GM21786 (cell line): ENCODE measurements around the gene FMN2.

Experiments used
- ATAC-seq: cut with Tn5 transposase; IDR thresholded peaks from one replicate; pipeline ENCODE4 v1.9.1; 2021; ENCODE audit not compliant: unreplicated experiment

FMN2 gene

DNA sequence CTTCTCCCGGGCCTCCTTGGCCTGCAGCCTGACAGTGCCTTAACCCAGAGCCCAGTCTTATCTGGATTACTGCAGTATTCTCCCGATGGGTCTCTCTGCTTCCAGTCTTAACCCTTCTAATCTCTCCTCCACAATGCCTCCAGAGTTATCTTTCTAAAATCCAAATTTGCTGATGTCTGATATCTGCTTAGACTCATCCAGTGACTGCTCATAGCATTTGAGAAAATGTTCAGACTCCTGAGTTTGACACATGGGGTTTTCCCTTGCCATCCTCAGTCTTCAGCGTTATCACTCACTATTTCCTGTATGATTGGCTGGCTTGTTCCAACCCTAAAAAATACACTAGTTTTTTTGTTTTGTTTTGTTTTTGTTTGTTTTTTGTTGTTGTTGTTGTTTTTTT is 102.0 kb downstream of the FMN2 start:
- no peak for ATAC-seq

DNA sequence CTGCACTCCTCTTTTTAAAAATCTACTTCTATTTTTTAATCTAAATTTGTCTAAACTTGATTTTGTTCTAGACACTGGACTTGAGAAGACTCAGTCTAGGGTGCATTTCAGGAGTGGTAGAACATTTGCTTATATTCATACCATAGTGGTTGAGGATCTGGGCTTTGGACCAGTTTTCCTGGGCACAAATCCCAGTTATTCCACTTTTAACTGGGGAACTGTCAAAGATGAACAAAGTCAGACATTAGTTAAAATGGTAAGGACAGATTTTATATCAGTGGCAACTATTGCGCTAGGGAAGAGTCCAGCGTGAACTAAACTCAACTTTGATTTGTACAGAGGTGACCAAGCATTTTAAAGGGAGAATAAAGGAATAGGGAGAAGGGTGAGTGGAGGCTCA is 102.4 kb downstream of the FMN2 start:
- ATAC-seq, result no peak

DNA sequence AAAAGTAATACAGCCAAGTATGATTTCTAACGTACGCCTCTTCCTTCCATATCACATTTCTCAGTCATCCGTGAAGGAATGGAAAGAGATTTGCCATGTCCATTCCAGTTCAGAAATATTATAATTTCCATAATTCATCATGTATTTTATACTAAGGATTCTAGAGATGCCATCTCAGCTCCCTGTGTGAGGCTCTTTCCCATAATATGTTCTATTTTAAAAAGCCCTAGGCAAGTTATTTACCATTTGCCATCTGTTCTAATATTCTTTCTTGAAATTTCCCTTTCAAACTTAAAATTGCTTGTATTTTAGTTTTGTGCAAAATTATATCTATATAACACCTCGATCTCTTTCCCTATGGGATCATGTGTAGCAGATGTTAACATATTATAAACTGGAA is 106.7 kb downstream of the FMN2 start:
- no peak for ATAC-seq

DNA sequence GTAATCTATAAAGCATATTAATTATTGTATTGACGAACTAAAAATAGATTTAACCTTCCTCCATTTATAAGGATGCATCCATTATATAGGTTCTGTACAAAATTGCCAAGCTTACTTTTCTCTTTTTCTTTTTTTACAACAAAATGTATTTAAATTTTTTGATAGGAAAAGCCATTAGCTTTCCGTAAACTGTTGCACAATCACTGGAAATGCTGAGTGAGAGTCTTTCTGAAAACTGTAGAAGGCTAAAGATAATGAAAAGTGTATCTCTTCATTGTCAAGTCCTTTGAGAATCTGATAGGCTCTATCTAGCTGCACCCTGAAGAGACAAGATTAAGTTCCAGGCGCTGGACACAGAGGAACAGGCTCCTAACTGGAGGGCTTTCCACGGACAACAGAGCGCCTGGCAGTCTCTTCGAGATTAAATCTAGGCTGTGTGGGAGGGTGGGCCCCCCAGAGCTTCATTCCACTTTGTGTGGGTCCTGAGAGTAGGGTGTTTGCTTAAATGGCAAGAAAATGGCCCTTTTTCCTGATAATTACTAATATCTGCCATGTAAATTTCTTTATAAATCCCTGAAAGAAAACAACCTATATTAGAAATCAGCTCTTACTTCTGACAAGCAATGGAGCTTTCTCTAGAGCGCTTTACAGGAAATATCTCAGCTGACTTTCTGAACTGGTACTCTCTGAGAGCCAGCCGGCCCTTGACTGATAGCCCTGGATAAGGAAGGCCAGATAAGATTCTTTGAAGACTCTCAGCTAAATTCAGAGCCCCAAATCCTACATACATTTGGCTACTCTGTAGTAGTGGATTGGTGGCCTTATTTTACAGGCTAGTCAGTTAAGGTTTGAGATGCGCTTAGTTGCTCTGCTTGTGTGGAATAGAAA is 108.3 kb downstream of the FMN2 start:
- no peak for ATAC-seq

DNA sequence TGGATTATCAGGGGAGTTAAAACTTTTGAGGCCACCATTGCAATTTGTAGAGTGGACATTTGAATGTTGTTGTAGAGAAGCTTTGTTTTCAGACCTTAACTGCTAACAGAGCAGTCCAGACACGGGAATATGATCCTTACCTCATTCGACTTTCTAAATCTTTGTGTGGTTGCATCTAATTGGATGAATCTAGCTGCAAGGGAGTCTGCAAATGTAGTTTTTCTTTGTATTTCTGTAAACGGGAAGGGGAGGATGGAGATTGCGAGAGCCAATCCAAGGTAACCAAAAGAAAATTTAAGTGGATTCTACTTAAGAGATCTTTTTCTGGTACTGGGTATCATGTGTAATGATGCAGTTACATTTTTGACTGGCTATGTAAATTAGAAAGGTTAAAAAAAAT is 110.2 kb downstream of the FMN2 start:
- ATAC-seq, result no peak

DNA sequence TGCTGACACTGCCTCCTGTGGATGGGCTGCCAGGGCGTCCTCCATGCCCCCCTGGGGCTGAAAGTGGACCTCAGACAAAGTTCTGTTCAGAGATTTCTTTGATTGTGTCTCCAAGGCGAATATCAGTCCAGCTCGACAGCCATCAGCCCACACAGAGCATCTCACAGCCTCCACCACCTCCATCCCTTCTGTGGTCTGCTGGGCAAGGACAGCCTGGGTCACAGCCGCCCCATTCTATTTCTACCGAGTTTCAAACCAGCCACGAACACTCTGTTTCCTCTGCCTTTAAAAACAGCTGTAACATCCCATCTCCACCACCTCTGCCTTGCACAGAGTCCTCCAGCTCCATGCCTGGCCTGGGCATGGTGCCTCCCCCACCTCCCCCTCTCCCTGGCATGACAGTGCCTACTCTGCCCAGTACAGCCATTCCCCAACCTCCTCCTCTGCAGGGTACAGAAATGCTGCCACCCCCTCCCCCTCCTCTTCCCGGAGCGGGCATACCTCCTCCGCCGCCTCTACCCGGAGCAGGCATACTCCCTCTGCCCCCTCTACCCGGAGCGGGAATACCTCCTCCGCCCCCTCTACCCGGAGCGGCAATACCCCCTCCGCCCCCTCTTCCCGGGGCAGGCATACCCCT is 115.5 kb downstream of the FMN2 start:
- no peak for ATAC-seq

DNA sequence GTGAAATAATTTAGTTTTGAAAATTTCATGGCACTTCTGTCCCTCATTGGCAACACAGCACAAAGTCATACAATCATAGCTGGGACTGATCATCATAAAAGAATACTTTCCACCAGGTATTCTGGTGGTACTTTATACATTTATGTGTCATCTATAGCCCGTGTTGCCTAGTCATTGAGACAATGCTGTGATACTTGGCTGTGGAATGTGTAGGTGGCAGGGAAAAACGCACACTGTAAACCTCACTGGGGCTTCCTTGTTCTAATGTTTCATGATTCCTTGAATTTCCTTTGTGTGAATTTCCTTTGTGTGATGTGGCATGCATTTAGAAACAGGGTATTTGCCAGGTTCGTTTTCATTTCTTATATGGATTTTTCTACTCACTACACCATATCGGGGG is 118.3 kb downstream of the FMN2 start:
- ATAC-seq, result no peak

DNA sequence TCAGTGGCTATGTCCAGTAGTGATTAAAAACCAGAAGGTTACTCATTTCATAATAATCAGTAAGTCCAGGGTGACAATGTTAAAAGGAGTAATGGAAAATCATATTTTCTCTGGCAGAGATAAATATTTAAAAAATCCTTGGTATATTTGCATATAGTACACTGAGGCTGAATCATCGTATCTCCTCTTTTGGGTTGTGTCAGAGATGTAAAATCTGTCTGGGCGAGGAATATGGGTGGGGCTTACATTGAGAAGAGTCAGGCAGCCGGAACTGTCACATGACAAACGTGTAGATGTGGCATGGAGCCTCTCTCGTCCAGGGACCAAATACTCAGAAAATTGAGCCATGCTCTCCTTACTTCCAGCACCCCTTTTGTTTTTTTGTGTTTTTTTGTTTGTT is 120.9 kb downstream of the FMN2 start:
- no peak for ATAC-seq

DNA sequence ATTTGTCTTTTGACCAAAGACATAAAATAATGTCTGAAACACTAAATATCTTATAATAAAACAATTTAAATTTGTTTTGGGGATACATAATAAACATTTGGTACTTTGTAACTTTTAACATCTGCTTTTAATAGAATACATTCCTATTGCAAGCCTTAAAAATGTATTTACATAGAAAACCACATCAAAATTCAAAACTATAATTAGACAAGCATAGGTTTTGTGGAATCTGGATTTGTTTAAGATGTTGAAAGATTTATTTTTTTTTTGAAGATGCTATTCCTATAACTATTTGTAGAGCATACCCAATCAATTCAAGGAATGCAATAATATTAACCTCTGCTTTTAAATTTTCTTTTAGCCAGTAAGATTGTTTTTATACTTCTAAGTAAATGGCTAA is 125.7 kb downstream of the FMN2 start:
- no peak for ATAC-seq

DNA sequence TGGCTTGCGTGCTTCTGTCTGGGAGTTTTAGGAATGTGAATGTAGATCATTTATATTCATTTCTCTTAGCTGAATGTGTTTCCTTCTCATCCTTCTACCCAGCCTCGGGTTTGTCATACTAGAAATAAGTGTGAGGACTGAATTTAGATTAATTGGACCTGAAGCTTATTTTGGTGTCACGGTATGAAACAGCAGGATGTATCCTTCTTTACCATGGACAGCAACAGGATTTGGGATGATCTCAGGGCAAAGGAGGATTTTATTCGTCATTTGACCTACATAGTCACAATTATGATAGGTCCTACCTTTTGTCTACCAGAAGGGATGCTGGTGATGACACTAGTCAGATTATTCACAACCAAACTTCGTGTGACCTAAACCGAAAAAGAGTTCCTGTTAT is 127.4 kb downstream of the FMN2 start:
- no peak for ATAC-seq

DNA sequence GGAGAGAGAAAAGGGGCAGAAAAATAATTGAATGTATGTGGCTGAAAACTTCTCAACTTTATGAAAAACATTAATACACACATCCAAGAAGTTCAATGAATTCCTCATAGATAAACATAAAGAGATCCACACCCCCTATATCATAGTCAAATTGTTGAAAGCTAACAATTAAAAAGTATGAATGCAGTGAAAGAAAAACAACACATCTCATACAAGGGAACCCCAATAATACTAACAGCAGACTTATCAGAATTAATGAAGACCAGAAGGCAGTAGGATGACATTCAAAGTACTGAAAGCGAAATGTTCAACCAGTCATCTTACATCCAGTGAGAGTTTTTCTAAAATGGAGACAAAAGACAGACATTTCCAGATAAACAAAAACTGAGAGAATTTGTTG is 134.4 kb downstream of the FMN2 start:
- no peak for ATAC-seq

DNA sequence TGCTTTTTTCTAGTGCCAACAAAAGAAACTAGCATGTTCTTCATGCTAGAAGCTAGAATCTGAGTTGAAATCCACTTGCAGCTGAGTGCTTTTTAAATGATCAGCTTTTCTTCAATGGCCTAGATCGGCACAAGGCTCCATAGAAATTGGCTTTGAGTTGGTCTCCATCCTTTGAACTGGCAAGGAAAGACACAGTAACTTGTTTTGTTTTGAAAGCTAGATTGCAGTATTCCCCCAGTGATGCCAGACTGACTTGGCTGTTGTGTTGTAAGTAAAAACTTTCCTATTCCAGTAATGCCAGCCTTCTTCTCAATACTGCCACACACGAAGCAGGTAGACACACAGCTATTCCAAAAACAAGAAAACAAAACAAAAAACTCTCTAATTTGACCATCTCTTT is 139.1 kb downstream of the FMN2 start:
- no peak for ATAC-seq

DNA sequence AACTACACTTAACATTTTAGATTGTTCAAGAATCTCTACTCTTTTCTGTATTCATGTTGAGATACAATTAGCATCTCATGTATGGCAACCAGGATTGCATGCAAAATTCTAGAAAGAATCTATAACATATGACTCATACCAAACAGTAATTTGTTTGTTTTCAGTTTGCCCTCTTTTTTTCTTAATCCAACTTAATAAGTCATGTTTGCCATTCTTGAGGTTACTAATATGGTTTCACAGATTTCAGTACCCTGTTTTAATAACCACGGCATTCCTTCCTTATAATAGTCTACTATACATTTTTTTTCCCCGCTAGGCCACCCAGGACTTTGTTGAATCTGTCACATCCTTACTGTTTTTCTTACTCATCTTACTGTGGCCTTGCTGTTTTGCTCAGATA is 140.8 kb downstream of the FMN2 start:
- no peak for ATAC-seq

DNA sequence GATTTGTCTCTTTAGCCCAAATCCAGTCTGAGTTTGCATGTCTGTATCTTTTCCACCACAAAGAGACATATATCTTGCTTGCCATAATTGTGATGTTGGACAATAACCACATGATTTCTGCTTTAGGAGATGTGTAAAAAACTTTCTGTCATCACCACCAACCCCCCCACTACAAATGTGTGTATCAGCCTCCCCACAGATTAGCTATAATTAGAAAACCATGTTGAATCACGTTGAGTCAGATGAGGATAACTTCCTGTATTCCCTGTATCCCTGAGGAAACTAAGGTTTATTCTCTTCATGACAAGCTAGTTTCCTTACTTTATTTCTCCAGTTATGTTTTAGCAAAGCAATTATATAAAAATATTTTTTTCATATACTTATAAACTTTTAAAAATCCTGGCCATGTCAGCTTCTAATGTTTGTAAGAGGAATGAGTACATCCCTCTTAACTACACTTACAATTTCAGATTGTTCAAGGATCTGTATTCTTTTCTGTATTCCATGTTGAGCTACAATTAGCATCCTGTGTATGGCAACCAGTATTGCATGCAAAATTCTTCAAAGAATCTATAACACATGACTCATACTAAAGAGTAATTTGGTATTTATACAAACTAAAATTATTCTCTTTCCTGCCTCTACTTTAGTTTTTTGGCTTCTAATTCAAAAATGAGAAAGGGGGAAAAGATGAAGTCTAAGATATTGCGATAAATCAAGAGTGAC is 143.0 kb downstream of the FMN2 start:
- no peak for ATAC-seq

DNA sequence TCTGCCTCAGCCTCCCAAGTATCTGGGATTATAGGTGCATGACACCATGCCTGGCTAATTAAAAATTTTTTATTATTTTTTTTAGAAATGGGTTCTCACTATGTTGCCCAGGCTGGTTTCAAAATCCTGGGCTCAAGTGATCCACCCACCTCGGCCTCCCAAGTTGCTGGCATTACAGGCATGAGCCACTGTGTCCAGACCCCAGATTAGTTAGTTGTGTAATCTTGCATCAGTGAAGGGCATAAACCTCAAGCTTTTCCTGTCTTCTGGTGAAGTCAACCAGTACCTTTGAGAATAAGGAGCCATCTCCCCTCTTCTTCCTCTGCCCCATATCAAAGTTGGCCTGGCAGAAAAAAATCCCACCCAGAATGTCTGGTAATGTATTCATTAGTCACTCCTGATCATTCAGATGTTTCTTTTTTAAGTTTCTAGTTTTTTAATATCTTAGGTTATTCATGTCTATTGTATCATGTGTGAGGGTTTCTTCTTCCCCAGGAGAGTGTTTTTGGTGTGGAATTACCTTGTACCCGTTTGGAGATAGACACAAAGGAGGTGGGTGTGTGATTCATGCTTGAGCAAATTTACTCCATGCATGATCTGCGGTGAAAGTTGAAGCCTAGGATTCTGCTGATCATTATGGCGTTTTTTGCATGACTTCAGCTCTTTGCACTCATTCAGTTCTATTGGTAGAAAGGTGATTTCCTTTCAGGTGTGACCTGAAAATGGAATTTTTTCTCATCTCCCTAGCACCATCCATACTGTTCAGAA is 144.0 kb downstream of the FMN2 start:
- no peak for ATAC-seq

DNA sequence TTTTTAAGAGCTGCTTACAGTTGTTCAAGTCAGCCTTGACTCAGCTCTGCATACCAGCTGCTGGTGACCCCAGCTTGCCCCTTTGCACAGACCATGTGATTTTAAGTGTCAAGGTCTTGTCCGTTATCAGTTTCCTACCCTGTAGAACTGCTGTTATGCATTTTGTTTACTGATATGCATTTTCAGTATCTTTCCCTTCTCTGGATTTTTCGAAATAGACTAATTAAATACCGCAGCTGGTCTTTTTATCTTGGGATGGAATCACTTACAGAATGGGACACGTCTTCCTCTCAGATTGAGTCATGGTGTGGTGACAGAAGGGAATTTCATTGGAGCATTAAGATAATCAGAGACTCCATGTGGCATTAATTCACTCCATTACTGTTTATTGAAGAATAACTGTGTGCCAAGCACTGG is 145.6 kb downstream of the FMN2 start:
- no peak for ATAC-seq

DNA sequence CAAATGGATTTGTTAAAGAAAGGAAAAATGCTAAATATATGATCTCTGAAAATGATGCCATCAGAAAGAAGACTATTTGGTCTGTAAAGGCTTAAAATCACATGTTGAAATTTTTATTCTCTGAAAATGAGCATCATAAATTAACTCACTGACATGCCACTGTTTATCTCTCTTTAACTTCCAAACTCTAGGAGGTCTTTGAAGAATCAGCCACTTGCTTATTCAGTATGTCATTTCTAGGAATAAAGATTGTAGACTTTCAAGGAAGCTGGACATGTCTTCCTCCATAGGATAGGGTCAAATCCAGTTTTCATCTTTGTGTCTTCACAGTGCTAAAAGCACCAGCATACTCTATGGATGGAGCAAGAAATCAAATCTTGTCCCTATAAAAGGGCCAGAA is 147.6 kb downstream of the FMN2 start:
- ATAC-seq, result no peak

DNA sequence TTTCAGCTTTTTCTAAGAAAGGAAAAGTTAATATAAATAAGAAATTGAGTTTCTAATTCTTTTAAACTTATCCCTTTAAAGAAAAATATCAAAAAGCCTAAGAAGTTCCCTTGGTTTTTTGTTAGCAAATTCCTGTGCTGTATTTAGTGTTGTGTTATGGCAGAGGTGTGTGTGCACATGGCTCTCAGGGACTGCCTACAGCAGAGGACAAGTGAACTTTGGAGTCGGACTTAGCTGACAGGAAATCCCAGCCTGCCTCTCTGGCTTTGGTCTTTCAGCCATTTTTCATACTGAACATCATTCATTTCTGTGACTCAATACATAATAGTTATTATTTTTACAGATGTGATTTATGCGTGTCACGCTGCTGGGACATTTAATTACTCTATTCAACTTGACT is 149.6 kb downstream of the FMN2 start:
- no peak for ATAC-seq

DNA sequence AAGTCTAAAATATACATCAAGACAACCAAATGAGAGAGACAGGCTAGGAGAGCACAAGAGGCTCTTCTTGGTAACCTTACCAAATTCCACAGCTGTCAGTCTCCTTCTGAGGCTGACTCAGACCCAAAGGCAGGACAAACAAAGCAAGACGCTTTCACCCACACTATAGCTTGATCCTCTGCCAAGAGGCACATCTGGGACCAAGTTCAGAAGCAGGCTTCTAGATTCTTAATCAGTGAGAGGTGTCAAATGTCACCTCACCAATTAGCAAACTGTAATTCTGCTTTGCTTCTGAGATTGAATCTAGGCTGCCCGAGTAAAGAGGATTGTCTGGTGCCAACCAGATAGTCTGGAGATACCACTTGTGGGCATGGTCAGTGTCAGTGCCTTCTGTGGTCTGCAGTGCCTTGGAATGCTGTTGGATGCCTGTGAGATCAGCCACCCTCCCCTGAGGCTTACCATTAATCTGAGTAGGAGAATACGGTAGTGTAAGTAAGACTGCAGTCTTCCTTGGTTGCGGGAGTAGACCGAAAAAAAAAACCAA is 151.0 kb downstream of the FMN2 start:
- no peak for ATAC-seq

DNA sequence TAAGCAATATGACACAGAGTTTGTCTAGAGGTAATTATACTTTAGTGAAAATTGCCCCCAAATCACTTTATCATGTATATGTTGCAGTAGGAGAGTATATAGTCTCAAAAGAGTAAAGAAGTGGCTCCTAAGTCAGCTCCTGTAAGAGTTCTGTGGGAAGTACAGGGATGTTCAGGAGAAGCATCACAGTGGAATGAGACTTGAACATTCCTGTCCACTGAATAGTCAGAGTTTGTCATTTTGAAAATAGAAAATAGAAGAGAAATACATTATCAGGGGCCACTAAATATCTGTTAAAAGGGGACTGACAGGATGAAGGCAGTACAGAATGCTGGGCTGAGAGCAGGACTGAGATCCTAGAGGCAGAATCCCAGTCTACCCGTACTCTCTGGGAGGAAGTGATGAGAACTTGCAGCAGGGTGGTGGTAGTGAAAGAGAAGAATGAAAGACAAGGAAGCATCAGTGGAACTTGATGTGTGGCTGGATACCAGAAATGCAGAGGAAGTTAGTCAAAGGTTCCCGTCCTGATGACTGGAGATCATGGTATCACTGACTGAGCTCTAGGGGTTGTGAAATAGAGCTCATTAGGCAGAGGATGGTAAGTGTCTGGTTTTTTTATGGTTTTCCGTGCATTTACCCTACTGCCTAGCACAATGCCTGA is 153.4 kb downstream of the FMN2 start:
- ATAC-seq, result no peak

DNA sequence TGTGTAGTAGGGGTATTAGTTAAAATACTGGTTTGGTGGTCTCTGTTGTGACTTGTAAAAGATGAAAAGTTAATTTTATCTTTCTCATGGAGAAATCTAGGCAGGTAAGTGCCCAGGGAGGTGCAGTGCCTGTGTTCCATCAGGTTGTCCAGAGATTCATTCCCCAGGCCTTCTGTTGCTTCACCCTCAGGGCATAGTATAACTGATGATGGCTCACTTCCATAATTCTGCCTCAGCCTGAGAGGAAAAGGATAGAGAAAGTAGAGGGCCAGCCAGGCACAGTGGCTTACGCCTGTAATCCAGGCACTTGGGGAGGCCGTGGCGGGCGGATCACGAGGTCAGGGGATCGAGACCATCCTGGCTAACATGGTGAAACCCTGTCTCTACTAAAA is 153.9 kb downstream of the FMN2 start:
- ATAC-seq, result no peak
